Measurements from ENCODE around the gene SSTR3. TPM values are rescaled to one million over a fixed set of nuclear protein-coding genes. Genes with fewer than 3 reads are reported as not detected.

The SSTR3 gene
- total and polyA plus RNA-seq, 9 donors = 1.6 to 9.2 (median 4.9) TPM

Small RNA genes lying within 50 kb of the gene (small RNA-seq; reads per million reads assigned to genes)
- gene Z82188.1 = not detected

Other genes with a start within 250 kb of the SSTR3 start
- 10 to 100 TPM; 25.9 to 59.9 (median 42.4) TPM for gene TST, start 193.0 kb downstream of the SSTR3 start, total RNA-seq
- gene TST, start 193.0 kb downstream of the SSTR3 start, polyA plus RNA-seq = 10 to 100 TPM in 1 of 2 donors, 1 to 10 TPM in 1; 6.4 to 55.7 TPM
- 100 to 1,000 TPM in 3 of 7 donors, 10 to 100 TPM in 4; 67.7 to 178 (median 91.6) TPM for gene MPST, start 192.7 kb downstream of the SSTR3 start, total RNA-seq
- 100 to 1,000 TPM in 1 of 2 donors, 1 to 10 TPM in 1; 5.4 to 163 TPM for gene MPST, start 192.7 kb downstream of the SSTR3 start, polyA plus RNA-seq
- 10 to 100 TPM; 15.9 to 34.7 (median 28.7) TPM for gene KCTD17, start 160.7 kb downstream of the SSTR3 start, total RNA-seq
- gene KCTD17, start 160.7 kb downstream of the SSTR3 start, polyA plus RNA-seq = 10 to 100 TPM in 1 of 2 donors, 1 to 10 TPM in 1; 4.5 to 25.0 TPM
- 1 to 10 TPM in 1 of 7 donors, under 1 TPM in 1, not detected in 5; 0.33 to 2.4 TPM for gene TMPRSS6, start 102.8 kb downstream of the SSTR3 start, total RNA-seq
- gene TMPRSS6, start 102.8 kb downstream of the SSTR3 start, polyA plus RNA-seq = under 1 TPM in 1 of 2 donors, not detected in 1; 0.04 TPM
- 1 to 10 TPM in 4 of 7 donors, under 1 TPM in 2, not detected in 1; 0.34 to 4.1 (median 1.4) TPM for gene IL2RB, start 62.6 kb downstream of the SSTR3 start, total RNA-seq
- 1 to 10 TPM in 1 of 2 donors, under 1 TPM in 1; 0.42 to 1.6 TPM for gene IL2RB, start 62.6 kb downstream of the SSTR3 start, polyA plus RNA-seq
- gene C1QTNF6, start 24.2 kb downstream of the SSTR3 start, total RNA-seq = 1 to 10 TPM; 4.0 to 7.7 (median 4.9) TPM
- 1 to 10 TPM; 6.7 to 8.5 TPM for gene C1QTNF6, start 24.2 kb downstream of the SSTR3 start, polyA plus RNA-seq
- 10 to 100 TPM in 2 of 7 donors, 1 to 10 TPM in 5; 2.3 to 18.4 (median 6.0) TPM for gene RAC2, start 31.8 kb upstream of the SSTR3 start, total RNA-seq
- gene RAC2, start 31.8 kb upstream of the SSTR3 start, polyA plus RNA-seq = 10 to 100 TPM in 1 of 2 donors, 1 to 10 TPM in 1; 3.9 to 11.0 TPM
- 10 to 100 TPM in 2 of 7 donors, 1 to 10 TPM in 5; 2.4 to 14.5 (median 6.2) TPM for gene CYTH4, start 70.0 kb upstream of the SSTR3 start, total RNA-seq
- 1 to 10 TPM; 2.6 to 9.1 TPM for gene CYTH4, start 70.0 kb upstream of the SSTR3 start, polyA plus RNA-seq
- under 1 TPM in 2 of 7 donors, not detected in 5; 0.02 to 0.03 TPM for gene ELFN2, start 215.0 kb upstream of the SSTR3 start, total RNA-seq
- gene ELFN2, start 215.0 kb upstream of the SSTR3 start, polyA plus RNA-seq = under 1 TPM; 0.01 to 0.05 TPM

Data from ovary (tissue), 9 donors.